Gastroesophageal sphincter (tissue), 4 donors: ENCODE results near the gene SOX10. TPM values are rescaled to one million over a fixed set of nuclear protein-coding genes. Genes with fewer than 3 reads are reported as not detected.
A peak's percentile ranks its signal among the peaks of the same experiment; 100 is the strongest.

ENCODE experiments used
- ATAC-seq: fragments of 150-250 bp; one replicate; pipeline ENCODE4 v1.9.1; 2016; ENCODE audit warnings: mild to moderate bottlenecking, moderate library complexity
- H3K27ac ChIP-seq, 4 donors: fragments of 200-600 bp; sonication (generic) in 3 of 4; 1 replicate in 3 of 4; 2 replicates in 1 of 4; pipeline ENCODE4 v1.5.1; 2016 to 2019
- H3K27me3 ChIP-seq: fragments of 200-600 bp; sonication (generic); one replicate; pipeline ENCODE4 v1.5.1; 2019
- H3K36me3 ChIP-seq, 2 donors: fragments of 200-600 bp; sonication (generic); one replicate each; pipeline ENCODE4 v1.5.1; 2019; ENCODE audit warnings: control low read depth in 1 of 2
- H3K4me1 ChIP-seq, 3 donors: fragments of 200-600 bp; sonication (generic); 1 replicate in 2 of 3; 2 replicates in 1 of 3; pipeline ENCODE4 v1.5.1; 2016 to 2019; ENCODE audit warnings: control low read depth in 2 of 3
- H3K4me3 ChIP-seq, 2 donors: fragments of 200-600 bp; sonication (generic); one replicate each; pipeline ENCODE4 v1.5.1; 2019; ENCODE audit warnings: mild to moderate bottlenecking in 1 of 2, moderate library complexity in 1 of 2
- H3K9me3 ChIP-seq, 3 donors: fragments of 200-600 bp; sonication (generic); one replicate each; pipeline ENCODE4 v1.5.1; 2017 to 2019; ENCODE audit warnings: control low read depth in 2 of 3
- CTCF ChIP-seq, 4 experiments: fragments of 200-600 bp in 2 of 4; fragments of 450-650 bp in 2 of 4; sonication (generic) in 1 of 4; IDR thresholded peaks; one replicate each; pipeline ENCODE4 v1.5.1; 2017 to 2019; ENCODE audit warnings: antibody characterized with exemption in 4 of 4, mild to moderate bottlenecking in 2 of 4, moderate library complexity in 2 of 4
- EP300 ChIP-seq: sonication (generic); formaldehyde crosslinking; IDR thresholded peaks from one replicate; pipeline ENCODE4 v1.6.1; 2017; ENCODE audit warnings: antibody characterized with exemption, mild to moderate bottlenecking
- POLR2A ChIP-seq, 2 donors: fragments of 450-650 bp; IDR thresholded peaks; one replicate each; pipeline ENCODE4 v1.6.1; 2017; ENCODE audit warnings: antibody characterized with exemption in 2 of 2, mild to moderate bottlenecking in 2 of 2, moderate library complexity in 1 of 2
- POLR2AphosphoS5 ChIP-seq: sonication (generic); formaldehyde crosslinking; IDR thresholded peaks from one replicate; pipeline ENCODE4 v1.6.1; 2017; ENCODE audit warnings: antibody characterized with exemption
- WGBS, 2 donors: methylation state at CpG; one replicate each; pipeline ENCODE4 v1.1.5; 2018; ENCODE audit warnings: low coverage in 1 of 2; 5-methylcytosine and 5-hydroxymethylcytosine counted together
- total RNA-seq, 4 donors: library from RNA; depleted of rRNA; stranded (reverse); fragments of >200 nt; gene quantifications; one replicate each; pipeline ENCODE4 v1.1.0, GENCODE V29; 2016

The SOX10 gene
- total RNA-seq, 4 donors from 2014 or later = 6.9 to 16.0 (median 9.2) TPM

DNA sequence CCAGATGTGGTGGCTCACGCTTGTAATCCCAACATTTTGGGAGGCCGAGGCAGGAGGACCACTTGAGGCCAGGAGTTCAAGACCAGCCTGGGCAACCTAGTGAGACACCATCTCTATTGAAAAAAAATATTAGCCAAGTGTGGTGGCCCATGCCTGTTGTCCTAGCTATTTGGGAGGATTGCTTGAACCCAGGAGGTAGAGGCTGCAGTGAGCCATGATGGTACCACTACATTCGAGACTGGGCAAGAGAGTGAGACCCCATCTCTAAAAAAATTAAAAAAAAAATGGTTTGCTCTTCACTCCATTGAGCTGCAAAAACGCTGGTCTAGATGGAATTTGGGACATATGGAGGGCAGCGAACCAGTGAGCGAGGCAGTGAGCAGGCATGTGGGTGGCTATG, 21.6 kb upstream of the SOX10 start:
- WGBS, 2 donors = 89 to 91% methylated on average over 6 of the region's 6 CpGs
- Histone ChIP-seq H3K9me3 (no peaks in the 10 kb centered on the region), H3K4me1 (no peaks in the 10 kb centered on the region), H3K4me3 (no peak overlapping the region), H3K27ac (no peak overlapping the region), H3K27me3 (no peaks in the 10 kb centered on the region), H3K36me3 (no peaks in the 10 kb centered on the region)
- no peak for ATAC-seq
- TF ChIP-seq EP300 (no peak), POLR2AphosphoS5 (no peak), POLR2A (IDR thresholded peaks at IDR 0.05) (no peak), CTCF (IDR thresholded peaks at IDR 0.05) (no peak)

DNA sequence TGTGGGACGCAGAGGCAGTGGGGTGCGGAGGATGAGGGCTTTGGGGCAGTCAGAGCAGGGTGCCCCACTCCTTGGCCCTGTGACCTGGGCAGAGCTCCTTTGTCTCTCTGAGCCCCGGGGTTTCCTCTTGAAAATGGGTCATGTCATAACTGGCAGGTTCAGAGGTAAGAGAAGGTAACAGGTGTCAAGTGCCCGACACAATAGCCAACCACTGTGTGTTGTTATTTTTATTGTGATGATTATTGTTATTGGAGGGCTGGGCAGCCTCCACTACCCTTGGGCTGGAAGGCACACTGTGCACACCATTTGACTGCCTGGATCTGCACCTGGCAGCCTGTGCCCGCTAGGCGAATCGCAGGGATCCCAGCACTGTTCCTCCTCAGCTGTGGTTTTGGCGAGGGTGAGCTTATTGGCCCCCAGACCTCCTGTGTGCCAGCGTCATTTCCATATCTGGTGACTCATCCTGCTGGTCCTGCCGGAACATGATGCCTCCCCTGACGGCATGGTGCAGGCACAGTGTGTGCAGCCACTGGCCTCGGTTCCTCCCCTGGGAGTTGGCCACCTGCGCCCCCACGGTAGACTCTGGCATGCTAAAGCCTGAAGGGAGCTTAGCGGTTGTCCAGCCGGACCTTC, 15.4 kb upstream of the SOX10 start:
- TF ChIP-seq POLR2AphosphoS5 = peak; percentile 38
- no peak for TF ChIP-seq CTCF (IDR thresholded peaks at IDR 0.05)
- no peak for TF ChIP-seq POLR2A (IDR thresholded peaks at IDR 0.05)
- no peak overlapping the region for H3K4me3 ChIP-seq
- no peaks in the 10 kb centered on the region for H3K9me3 ChIP-seq
- H3K27me3 ChIP-seq = no peaks in the 10 kb centered on the region
- peak; percentile 43 for ATAC-seq
- WGBS, 2 donors = 82 to 87% methylated on average over 2 to 3 of the region's 16 CpGs
- H3K27ac ChIP-seq = peak overlapping the region in 3 of 4 donors; percentile 60 to 71 (median 69)
- H3K36me3 ChIP-seq = no peaks in the 10 kb centered on the region
- H3K4me1 ChIP-seq = peaks cover 0 to 24% (median 0%) of the 10 kb centered on the region in 3 donors

GRCh38 chr22:37999236-37999635, 14.9 kb upstream of the SOX10 start:
- ATAC-seq = no peak

DNA sequence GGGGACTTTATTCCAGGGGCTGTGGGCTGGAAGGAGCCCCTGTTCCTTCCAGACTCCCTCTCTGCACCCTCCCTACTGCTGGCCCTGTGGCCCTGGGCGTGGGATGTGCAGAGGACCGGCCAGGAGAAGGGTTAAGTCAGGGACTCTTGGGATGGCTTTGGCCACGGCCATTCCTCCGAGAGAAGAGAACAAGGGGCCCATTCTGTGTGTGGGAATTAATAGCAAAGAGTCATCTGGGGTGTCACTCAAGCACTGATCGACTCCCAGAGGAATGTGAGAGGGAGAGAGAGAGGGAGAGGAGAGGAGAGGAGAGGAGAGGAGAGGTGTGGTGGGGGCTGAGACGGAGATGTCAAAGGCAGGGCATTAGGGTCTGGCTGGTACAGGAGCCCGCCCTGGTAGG, 14.2 kb upstream of the SOX10 start:
- no peaks in the 10 kb centered on the region for H3K9me3 ChIP-seq
- TF ChIP-seq CTCF (IDR thresholded peaks at IDR 0.05) = no peak
- TF ChIP-seq POLR2AphosphoS5 = no peak
- TF ChIP-seq POLR2A (IDR thresholded peaks at IDR 0.05) = no peak
- no peak for TF ChIP-seq EP300
- ATAC-seq = no peak
- H3K27ac ChIP-seq = peak overlapping the region in 3 of 4 donors; percentile 60 to 71 (median 69)
- no peak overlapping the region for H3K4me3 ChIP-seq
- H3K36me3 ChIP-seq = no peaks in the 10 kb centered on the region
- no peaks in the 10 kb centered on the region for H3K27me3 ChIP-seq
- H3K4me1 ChIP-seq = peaks cover 0 to 24% (median 0%) of the 10 kb centered on the region in 3 donors
- WGBS, 2 donors = 67% methylated on average over 3 of the region's 7 CpGs; no CpG with 5 or more reads in 1 of the 2 donors

More at GRCh38 chr22:37999236-37999635, 14.9 kb upstream of the SOX10 start:
- Histone ChIP-seq H3K4me3 (no peak overlapping the region), H3K9me3 (no peaks in the 10 kb centered on the region), H3K36me3 (no peaks in the 10 kb centered on the region), H3K27ac (peak overlapping the region in 3 of 4 donors; percentile 60 to 71 (median 69)), H3K4me1 (peaks cover 0 to 24% (median 0%) of the 10 kb centered on the region in 3 donors), H3K27me3 (no peaks in the 10 kb centered on the region)
- TF ChIP-seq POLR2A (IDR thresholded peaks at IDR 0.05) = no peak
- TF ChIP-seq POLR2AphosphoS5 = no peak
- TF ChIP-seq EP300 = no peak
- no peak for TF ChIP-seq CTCF (IDR thresholded peaks at IDR 0.05)
- 100% methylated on average over 1 of the region's 10 CpGs; no CpG with 5 or more reads in 1 of the 2 donors for WGBS, 2 donors
